Astrocyte (in vitro differentiated cells and primary cell): Measurements from ENCODE around the gene MATN1. TPM values are rescaled to one million over a fixed set of nuclear protein-coding genes. Genes with fewer than 3 reads are reported as not detected.
A peak's percentile ranks its signal among the peaks of the same experiment; 100 is the strongest.

Source experiments
- DNase-seq: peaks from one replicate; pipeline ENCODE4 v3.0.0-alpha.2; 2010; ENCODE audit warnings: low read depth
- FAIRE-seq: peaks from 2 replicates; lab custom pipeline; 2011; peaks lifted over from hg19 to GRCh38; lab: Jason Lieb, UNC
- H2AFZ ChIP-seq: 2 replicates; pipeline ENCODE4 v1.6.0; 2012; ENCODE audit warnings: low read depth, low read length, inconsistent platforms
- H3K27ac ChIP-seq: 2 replicates; pipeline ENCODE4 v1.5.1; 2011; ENCODE audit warnings: low read depth, low read length, inconsistent platforms
- H3K27me3 ChIP-seq: 2 replicates; pipeline ENCODE4 v1.6.0; 2011; ENCODE audit warnings: low read length, inconsistent platforms; ENCODE audit not compliant: insufficient read depth
- H3K36me3 ChIP-seq: 2 replicates; pipeline ENCODE4 v1.5.1; 2011; ENCODE audit warnings: low read length, inconsistent platforms; ENCODE audit not compliant: insufficient read depth
- H3K4me1 ChIP-seq: 2 replicates; pipeline ENCODE4 v1.5.1; 2011; ENCODE audit warnings: low read length, inconsistent platforms; ENCODE audit not compliant: insufficient read depth
- H3K4me2 ChIP-seq: 2 replicates; pipeline ENCODE4 v1.6.0; 2012; ENCODE audit warnings: low read length, inconsistent platforms
- H3K4me3 ChIP-seq: 2 replicates; pipeline ENCODE4 v1.5.1; 2011; ENCODE audit warnings: low read depth, mild to moderate bottlenecking, low read length, inconsistent platforms; ENCODE audit not compliant: insufficient read depth
- H3K79me2 ChIP-seq: 2 replicates; pipeline ENCODE4 v1.6.0; 2012; ENCODE audit warnings: mild to moderate bottlenecking, low read length, inconsistent platforms; ENCODE audit not compliant: insufficient read depth
- H3K9ac ChIP-seq: 2 replicates; pipeline ENCODE4 v1.6.0; 2012; ENCODE audit warnings: mild to moderate bottlenecking, low read length, inconsistent platforms
- H3K9me3 ChIP-seq: 2 replicates; pipeline ENCODE4 v1.5.1; 2012; ENCODE audit warnings: low read depth, mild to moderate bottlenecking, low read length, inconsistent platforms; ENCODE audit not compliant: insufficient read depth
- H4K20me1 ChIP-seq: 2 replicates; pipeline ENCODE4 v1.6.0; 2012; ENCODE audit warnings: low read length, inconsistent platforms; ENCODE audit not compliant: insufficient read depth
- H3K27ac Mint-ChIP-seq: one replicate; pipeline ENCODE4 v1.8.0; 2021; ENCODE audit warnings: mild to moderate bottlenecking, mixed read lengths; ENCODE audit not compliant: unreplicated experiment
- H3K27me3 Mint-ChIP-seq: one replicate; pipeline ENCODE4 v1.8.0; 2021; ENCODE audit warnings: low read depth, mixed read lengths; ENCODE audit not compliant: unreplicated experiment
- H3K36me3 Mint-ChIP-seq: one replicate; pipeline ENCODE4 v1.8.0; 2021; ENCODE audit warnings: low read depth, mixed read lengths; ENCODE audit not compliant: unreplicated experiment
- H3K4me1 Mint-ChIP-seq: one replicate; pipeline ENCODE4 v1.8.0; 2021; ENCODE audit warnings: low read depth, mixed read lengths; ENCODE audit not compliant: unreplicated experiment
- H3K4me3 Mint-ChIP-seq: one replicate; pipeline ENCODE4 v1.8.0; 2021; ENCODE audit warnings: mild to moderate bottlenecking, moderate library complexity, mixed read lengths; ENCODE audit not compliant: unreplicated experiment
- H3K9me3 Mint-ChIP-seq: one replicate; pipeline ENCODE4 v1.8.0; 2021; ENCODE audit warnings: mild to moderate bottlenecking, mixed read lengths; ENCODE audit not compliant: unreplicated experiment
- CTCF ChIP-seq: IDR thresholded peaks from 2 replicates; pipeline ENCODE4 v1.5.1; 2011; ENCODE audit warnings: low read depth, mild to moderate bottlenecking, inconsistent platforms, low read length, moderate library complexity; ENCODE audit not compliant: insufficient read depth
- EZH2 ChIP-seq: IDR thresholded peaks from 2 replicates; pipeline ENCODE4 v1.6.1; 2012; ENCODE audit warnings: mild to moderate bottlenecking, low read length, inconsistent platforms; ENCODE audit not compliant: insufficient read depth
- total RNA-seq: library from RNA; stranded (reverse); gene quantifications from 2 replicates; pipeline ENCODE4 v1.2.1, GENCODE V29; 2021

MATN1 gene
- total RNA-seq, 1 donor from 2014 or later: 0.32 TPM

- Histone ChIP-seq H2AFZ (peak overlapping the region; percentile 99), H4K20me1 (peaks cover 6% of the 10 kb centered on the region), H3K36me3 (no peaks in the 10 kb centered on the region), H3K4me1 (peaks cover 6% of the 10 kb centered on the region), H3K79me2 (no peaks in the 10 kb centered on the region), H3K9me3 (no peaks in the 10 kb centered on the region), H3K27ac (peak overlapping the region; percentile 98), H3K27me3 (no peaks in the 10 kb centered on the region), H3K4me2 (peak overlapping the region; percentile 90), H3K4me3 (peak overlapping the region; percentile 60), H3K9ac (peak overlapping the region; percentile 92)
- H3K4me1 Mint-ChIP-seq: peaks cover 1% of the 10 kb centered on the region
- H3K4me3 Mint-ChIP-seq: peak overlapping the region; percentile 71
- H3K27ac Mint-ChIP-seq: peak overlapping the region; percentile 72
- peak; percentile 96 for DNase-seq
- peak; percentile 75 for TF ChIP-seq CTCF
- no peak for TF ChIP-seq EZH2
- peaks cover 2% of the 10 kb centered on the region for H3K9me3 Mint-ChIP-seq
- H3K27me3 Mint-ChIP-seq: peaks cover 2% of the 10 kb centered on the region
- FAIRE-seq: no peak
- H3K36me3 Mint-ChIP-seq: peaks cover 3% of the 10 kb centered on the region
Observed at GRCh38 chr1:30718636-30719405, 4.6 kb downstream of the MATN1 start.

- Histone ChIP-seq H3K79me2 (no peaks in the 10 kb centered on the region), H2AFZ (peak overlapping the region; percentile 65), H3K27me3 (no peaks in the 10 kb centered on the region), H3K4me1 (peaks cover 6% of the 10 kb centered on the region), H3K36me3 (no peaks in the 10 kb centered on the region), H3K9ac (peak overlapping the region; percentile 48), H3K9me3 (no peaks in the 10 kb centered on the region), H3K27ac (peak overlapping the region; percentile 29), H3K4me2 (peak overlapping the region; percentile 75), H3K4me3 (peak overlapping the region; percentile 52), H4K20me1 (peaks cover 6% of the 10 kb centered on the region)
- peaks cover 2% of the 10 kb centered on the region for H3K9me3 Mint-ChIP-seq
- peak overlapping the region; percentile 72 for H3K27ac Mint-ChIP-seq
- peak overlapping the region; percentile 79 for H3K4me3 Mint-ChIP-seq
- DNase-seq (peak; percentile 85), FAIRE-seq (no peak)
- no peak for TF ChIP-seq CTCF
- TF ChIP-seq EZH2: no peak
- peaks cover 6% of the 10 kb centered on the region for H3K4me1 Mint-ChIP-seq
- H3K27me3 Mint-ChIP-seq: no peaks in the 10 kb centered on the region
- peaks cover 3% of the 10 kb centered on the region for H3K36me3 Mint-ChIP-seq
Observed at GRCh38 chr1:30718091-30718635, 5.2 kb downstream of the MATN1 start.

GRCh38 chr1:30716646-30717045 lies 6.7 kb downstream of the MATN1 start:
- Histone ChIP-seq H3K4me3 (no peak overlapping the region), H3K4me1 (peaks cover 6% of the 10 kb centered on the region), H3K79me2 (no peaks in the 10 kb centered on the region), H3K36me3 (no peaks in the 10 kb centered on the region), H3K9ac (no peak overlapping the region), H3K9me3 (no peaks in the 10 kb centered on the region), H3K27ac (no peak overlapping the region), H3K4me2 (no peak overlapping the region), H4K20me1 (peaks cover 6% of the 10 kb centered on the region), H3K27me3 (peaks cover 4% of the 10 kb centered on the region), H2AFZ (no peak overlapping the region)
- Mint-ChIP-seq H3K27me3 (peaks cover 6% of the 10 kb centered on the region), H3K4me3 (no peak overlapping the region), H3K36me3 (peaks cover 3% of the 10 kb centered on the region), H3K4me1 (peaks cover 9% of the 10 kb centered on the region), H3K27ac (no peak overlapping the region), H3K9me3 (peaks cover 2% of the 10 kb centered on the region)
- FAIRE-seq: no peak
- no peak for DNase-seq
- TF ChIP-seq CTCF: no peak
- TF ChIP-seq EZH2: no peak
